ENCODE data around the gene GPC6.

DNA sequence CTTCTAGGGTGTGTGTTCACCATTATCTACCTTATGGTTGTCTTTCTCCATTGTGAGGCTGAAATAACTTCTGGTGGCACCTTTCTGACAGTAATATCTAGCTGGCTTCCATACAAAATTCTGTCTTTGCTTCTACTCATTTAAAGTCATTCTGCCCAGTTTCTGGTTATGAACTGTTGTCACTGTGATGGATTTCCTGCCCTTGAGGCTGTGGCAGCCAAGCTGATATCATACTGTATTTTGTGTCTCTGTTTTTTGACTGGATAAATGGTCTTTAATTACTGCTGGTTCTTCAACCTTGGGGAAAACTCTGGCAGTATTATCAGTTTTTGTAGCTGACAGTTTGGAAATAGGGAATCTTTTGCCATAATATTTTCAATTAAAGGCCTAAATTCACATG, 233.4 kb downstream of the GPC6 start:
- TF ChIP-seq, protein P1, sequence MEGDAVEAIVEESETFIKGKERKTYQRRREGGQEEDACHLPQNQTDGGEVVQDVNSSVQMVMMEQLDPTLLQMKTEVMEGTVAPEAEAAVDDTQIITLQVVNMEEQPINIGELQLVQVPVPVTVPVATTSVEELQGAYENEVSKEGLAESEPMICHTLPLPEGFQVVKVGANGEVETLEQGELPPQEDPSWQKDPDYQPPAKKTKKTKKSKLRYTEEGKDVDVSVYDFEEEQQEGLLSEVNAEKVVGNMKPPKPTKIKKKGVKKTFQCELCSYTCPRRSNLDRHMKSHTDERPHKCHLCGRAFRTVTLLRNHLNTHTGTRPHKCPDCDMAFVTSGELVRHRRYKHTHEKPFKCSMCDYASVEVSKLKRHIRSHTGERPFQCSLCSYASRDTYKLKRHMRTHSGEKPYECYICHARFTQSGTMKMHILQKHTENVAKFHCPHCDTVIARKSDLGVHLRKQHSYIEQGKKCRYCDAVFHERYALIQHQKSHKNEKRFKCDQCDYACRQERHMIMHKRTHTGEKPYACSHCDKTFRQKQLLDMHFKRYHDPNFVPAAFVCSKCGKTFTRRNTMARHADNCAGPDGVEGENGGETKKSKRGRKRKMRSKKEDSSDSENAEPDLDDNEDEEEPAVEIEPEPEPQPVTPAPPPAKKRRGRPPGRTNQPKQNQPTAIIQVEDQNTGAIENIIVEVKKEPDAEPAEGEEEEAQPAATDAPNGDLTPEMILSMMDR (IDR thresholded peaks at IDR 0.05), result no peak
- no peak for TF ChIP-seq HDAC2 (IDR thresholded peaks at IDR 0.05)

Data from A549 (cell line).